ENCODE data around the gene TMEM163. TPM values are rescaled to one million over a fixed set of nuclear protein-coding genes. Genes with fewer than 3 reads are reported as not detected.
A peak's percentile ranks its signal among the peaks of the same experiment; 100 is the strongest.
"Not testable (repeated sequence)": the region's sequence is repeated elsewhere in the genome, so short reads cannot be mapped to it uniquely, and the experiment has no call there.

TMEM163 gene
- total RNA-seq, 1 donor from 2014 or later: 0.18 TPM

GRCh38 chr2:134623046-134623445 is 95.8 kb downstream of the TMEM163 start:
- no peaks in the 10 kb centered on the region for H3K27me3 ChIP-seq (ENCODE audit: insufficient read depth, low read length)
- no peak overlapping the region for H3K4me2 ChIP-seq (ENCODE audit: low read length)
- H3K27ac Mint-ChIP-seq (ENCODE audit: unreplicated experiment): no peak overlapping the region
- DNase-seq (ENCODE audit: low read depth) (no peak), FAIRE-seq (no peak)
- no peak overlapping the region for H3K4me3 Mint-ChIP-seq (ENCODE audit: unreplicated experiment)
- no peaks in the 10 kb centered on the region for H3K36me3 Mint-ChIP-seq (ENCODE audit: low read depth, unreplicated experiment)
- H3K9me3 Mint-ChIP-seq (ENCODE audit: unreplicated experiment): no peaks in the 10 kb centered on the region
- no peak overlapping the region for H3K27ac ChIP-seq (ENCODE audit: low read depth, low read length)
- H3K9me3 ChIP-seq (ENCODE audit: insufficient read depth, low read depth, low read length): no peaks in the 10 kb centered on the region
- H3K4me1 Mint-ChIP-seq (ENCODE audit: low read depth, unreplicated experiment): no peaks in the 10 kb centered on the region
- H4K20me1 ChIP-seq (ENCODE audit: insufficient read depth, low read length): no peaks in the 10 kb centered on the region
- no peak overlapping the region for H3K9ac ChIP-seq (ENCODE audit: low read length)
- no peak overlapping the region for H2AFZ ChIP-seq (ENCODE audit: low read depth, low read length)
- no peak overlapping the region for H3K4me3 ChIP-seq (ENCODE audit: insufficient read depth, low read depth, low read length)
- H3K36me3 ChIP-seq (ENCODE audit: insufficient read depth, low read length): no peaks in the 10 kb centered on the region
- no peaks in the 10 kb centered on the region for H3K27me3 Mint-ChIP-seq (ENCODE audit: low read depth, unreplicated experiment)
- H3K79me2 ChIP-seq (ENCODE audit: insufficient read depth, low read length): no peaks in the 10 kb centered on the region
- H3K4me1 ChIP-seq (ENCODE audit: insufficient read depth, low read length): no peaks in the 10 kb centered on the region
- TF ChIP-seq EZH2 (IDR thresholded peaks at IDR 0.05; ENCODE audit: insufficient read depth, low read length) (no peak), CTCF (IDR thresholded peaks at IDR 0.05; ENCODE audit: insufficient read depth, low read depth, low read length) (no peak)

- TF ChIP-seq CTCF (IDR thresholded peaks at IDR 0.05; ENCODE audit: insufficient read depth, low read depth, low read length) (no peak), EZH2 (IDR thresholded peaks at IDR 0.05; ENCODE audit: insufficient read depth, low read length) (no peak)
- no peak overlapping the region for H3K27ac ChIP-seq (ENCODE audit: low read depth, low read length)
- H3K27me3 ChIP-seq (ENCODE audit: insufficient read depth, low read length): no peaks in the 10 kb centered on the region
- H3K9ac ChIP-seq (ENCODE audit: low read length): no peak overlapping the region
- H2AFZ ChIP-seq (ENCODE audit: low read depth, low read length): no peak overlapping the region
- no peaks in the 10 kb centered on the region for H3K9me3 Mint-ChIP-seq (ENCODE audit: unreplicated experiment)
- no peaks in the 10 kb centered on the region for H3K4me1 Mint-ChIP-seq (ENCODE audit: low read depth, unreplicated experiment)
- H3K4me3 ChIP-seq (ENCODE audit: insufficient read depth, low read depth, low read length): no peak overlapping the region
- H3K27me3 Mint-ChIP-seq (ENCODE audit: low read depth, unreplicated experiment): no peaks in the 10 kb centered on the region
- no peaks in the 10 kb centered on the region for H3K36me3 ChIP-seq (ENCODE audit: insufficient read depth, low read length)
- H3K79me2 ChIP-seq (ENCODE audit: insufficient read depth, low read length): no peaks in the 10 kb centered on the region
- DNase-seq (ENCODE audit: low read depth) (peak; percentile 34), FAIRE-seq (no peak)
- H3K4me1 ChIP-seq (ENCODE audit: insufficient read depth, low read length): no peaks in the 10 kb centered on the region
- no peaks in the 10 kb centered on the region for H3K9me3 ChIP-seq (ENCODE audit: insufficient read depth, low read depth, low read length)
- no peaks in the 10 kb centered on the region for H3K36me3 Mint-ChIP-seq (ENCODE audit: low read depth, unreplicated experiment)
- no peaks in the 10 kb centered on the region for H4K20me1 ChIP-seq (ENCODE audit: insufficient read depth, low read length)
- no peak overlapping the region for H3K27ac Mint-ChIP-seq (ENCODE audit: unreplicated experiment)
- no peak overlapping the region for H3K4me3 Mint-ChIP-seq (ENCODE audit: unreplicated experiment)
- H3K4me2 ChIP-seq (ENCODE audit: low read length): no peak overlapping the region
Observed at GRCh38 chr2:134621939-134622705, 96.7 kb downstream of the TMEM163 start.

GRCh38 chr2:134619250-134619649 is 99.5 kb downstream of the TMEM163 start:
- H3K79me2 ChIP-seq (ENCODE audit: insufficient read depth, low read length): no peaks in the 10 kb centered on the region
- Mint-ChIP-seq H3K4me3 (ENCODE audit: unreplicated experiment) (no peak overlapping the region), H3K4me1 (ENCODE audit: low read depth, unreplicated experiment) (no peaks in the 10 kb centered on the region), H3K27me3 (ENCODE audit: low read depth, unreplicated experiment) (no peaks in the 10 kb centered on the region), H3K9me3 (ENCODE audit: unreplicated experiment) (no peaks in the 10 kb centered on the region), H3K36me3 (ENCODE audit: low read depth, unreplicated experiment) (no peaks in the 10 kb centered on the region), H3K27ac (ENCODE audit: unreplicated experiment) (no peak overlapping the region)
- no peak overlapping the region for H2AFZ ChIP-seq (ENCODE audit: low read depth, low read length)
- H4K20me1 ChIP-seq (ENCODE audit: insufficient read depth, low read length): no peaks in the 10 kb centered on the region
- H3K27me3 ChIP-seq (ENCODE audit: insufficient read depth, low read length): no peaks in the 10 kb centered on the region
- H3K4me2 ChIP-seq (ENCODE audit: low read length): no peak overlapping the region
- FAIRE-seq (no peak), DNase-seq (ENCODE audit: low read depth) (no peak)
- no peaks in the 10 kb centered on the region for H3K36me3 ChIP-seq (ENCODE audit: insufficient read depth, low read length)
- TF ChIP-seq CTCF (IDR thresholded peaks at IDR 0.05; ENCODE audit: insufficient read depth, low read depth, low read length) (no peak), EZH2 (IDR thresholded peaks at IDR 0.05; ENCODE audit: insufficient read depth, low read length) (no peak)
- H3K27ac ChIP-seq (ENCODE audit: low read depth, low read length): no peak overlapping the region
- no peaks in the 10 kb centered on the region for H3K9me3 ChIP-seq (ENCODE audit: insufficient read depth, low read depth, low read length)
- H3K4me1 ChIP-seq (ENCODE audit: insufficient read depth, low read length): no peaks in the 10 kb centered on the region
- H3K4me3 ChIP-seq (ENCODE audit: insufficient read depth, low read depth, low read length): no peak overlapping the region
- H3K9ac ChIP-seq (ENCODE audit: low read length): no peak overlapping the region

GRCh38 chr2:134615480-134615879 is 103.3 kb downstream of the TMEM163 start:
- not testable (repeated sequence) for H2AFZ ChIP-seq (ENCODE audit: low read depth, low read length); H3K4me1 Mint-ChIP-seq (ENCODE audit: low read depth, unreplicated experiment); H3K36me3 Mint-ChIP-seq (ENCODE audit: low read depth, unreplicated experiment)

More at GRCh38 chr2:134615480-134615879, 103.3 kb downstream of the TMEM163 start:
- H3K4me3 Mint-ChIP-seq (ENCODE audit: unreplicated experiment); H3K4me1 ChIP-seq (ENCODE audit: insufficient read depth, low read length); H3K27ac ChIP-seq (ENCODE audit: low read depth, low read length); FAIRE-seq; H3K27ac Mint-ChIP-seq (ENCODE audit: unreplicated experiment); H3K4me2 ChIP-seq (ENCODE audit: low read length); DNase-seq (ENCODE audit: low read depth); H3K9ac ChIP-seq (ENCODE audit: low read length); H3K27me3 Mint-ChIP-seq (ENCODE audit: low read depth, unreplicated experiment); H3K4me3 ChIP-seq (ENCODE audit: insufficient read depth, low read depth, low read length); H4K20me1 ChIP-seq (ENCODE audit: insufficient read depth, low read length); H3K79me2 ChIP-seq (ENCODE audit: insufficient read depth, low read length); H3K9me3 ChIP-seq (ENCODE audit: insufficient read depth, low read depth, low read length); H3K27me3 ChIP-seq (ENCODE audit: insufficient read depth, low read length); H3K36me3 ChIP-seq (ENCODE audit: insufficient read depth, low read length): not testable (repeated sequence)
- H3K9me3 Mint-ChIP-seq (ENCODE audit: unreplicated experiment): peaks cover 14% of the 10 kb centered on the region

Data from astrocyte (in vitro differentiated cells and primary cell).